ENCODE results near the gene TEC.
A peak's percentile ranks its signal among the peaks of the same experiment; 100 is the strongest.

DNA sequence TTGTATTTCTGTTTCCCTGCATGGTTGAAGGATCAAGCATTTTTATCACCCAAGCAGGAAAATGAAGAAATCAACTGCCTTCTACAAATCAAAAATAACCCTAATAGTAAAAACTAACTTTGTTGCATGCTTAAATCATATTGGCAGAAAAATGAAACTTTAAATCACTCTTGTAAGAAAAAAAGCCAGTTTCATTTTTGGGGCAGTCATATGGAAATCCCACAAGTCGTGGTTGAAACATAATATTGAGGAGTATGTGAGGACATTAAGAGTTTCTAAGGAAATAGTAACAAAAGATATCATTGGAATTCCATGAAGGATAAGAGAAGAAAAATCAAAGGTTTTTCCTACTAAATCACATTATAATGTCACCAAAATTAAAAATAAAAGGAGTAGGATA lies 8.4 kb downstream of the TEC start:
- TF ChIP-seq CREB1 (IDR thresholded peaks at IDR 0.05; ENCODE audit: low read depth), result no peak
- no peak for TF ChIP-seq EGR1 (IDR thresholded peaks at IDR 0.05)
- TF ChIP-seq EP300 (IDR thresholded peaks at IDR 0.05; ENCODE audit: borderline replicate concordance), result peak; percentile 39; the same call in 1 of the 2 replicates
- TF ChIP-seq RAD21 (IDR thresholded peaks at IDR 0.05; ENCODE audit: low read depth), result no peak
- TF ChIP-seq, protein P1, sequence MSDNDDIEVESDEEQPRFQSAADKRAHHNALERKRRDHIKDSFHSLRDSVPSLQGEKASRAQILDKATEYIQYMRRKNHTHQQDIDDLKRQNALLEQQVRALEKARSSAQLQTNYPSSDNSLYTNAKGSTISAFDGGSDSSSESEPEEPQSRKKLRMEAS (IDR thresholded peaks at IDR 0.05), result no peak
- TF ChIP-seq YY1 (IDR thresholded peaks at IDR 0.05; ENCODE audit: low read depth), result no peak
